ENCODE measurements around the gene PKMYT1. TPM values are rescaled to one million over a fixed set of nuclear protein-coding genes. Genes with fewer than 3 reads are reported as not detected.
A peak's percentile ranks its signal among the peaks of the same experiment; 100 is the strongest.

The PKMYT1 gene
- total and polyA plus RNA-seq, 2 donors (not counting 1 experiment from before 2014, with no cell fraction given): 1.2 to 2.7 TPM

DNA sequence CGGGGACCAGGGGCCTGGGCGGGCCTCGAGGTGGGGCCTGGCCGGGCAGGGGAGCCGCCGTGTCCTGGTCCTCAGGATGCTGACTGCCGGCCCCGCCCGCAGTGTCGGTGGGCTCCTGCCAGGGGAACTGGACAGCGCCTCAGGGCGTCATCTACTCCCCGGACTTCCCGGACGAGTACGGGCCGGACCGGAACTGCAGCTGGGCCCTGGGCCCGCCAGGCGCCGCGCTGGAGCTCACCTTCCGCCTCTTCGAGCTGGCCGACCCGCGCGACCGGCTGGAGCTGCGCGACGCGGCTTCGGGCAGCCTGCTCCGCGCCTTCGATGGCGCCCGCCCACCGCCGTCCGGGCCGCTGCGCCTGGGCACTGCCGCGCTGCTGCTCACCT, 13.4 kb downstream of the PKMYT1 start:
- Histone ChIP-seq H3K4me2 (ENCODE audit: extremely low read depth, insufficient read depth, low read length) (no peak overlapping the region), H3K4me3 (replicated peaks in 1 of 4; ENCODE audit: control extremely low read depth in 1 of 4, insufficient read depth in 1 of 4, low read depth in 3 of 4, low read length in 4 of 4) (no peak overlapping the region), H3K79me2 (ENCODE audit: control insufficient read depth, insufficient read depth, low read length) (no peaks in the 10 kb centered on the region), H2AFZ (ENCODE audit: low read length) (no peak overlapping the region), H3K36me3 (ENCODE audit: control insufficient read depth, insufficient read depth, low read length) (no peaks in the 10 kb centered on the region), H3K27me3 (ENCODE audit: control insufficient read depth, insufficient read depth, low read length) (peaks cover 51% of the 10 kb centered on the region), H3K4me1 (ENCODE audit: control insufficient read depth, extremely low read depth, insufficient read depth, low read length) (peaks cover 2% of the 10 kb centered on the region), H4K20me1 (ENCODE audit: control insufficient read depth, extremely low read depth, insufficient read depth, low read length) (no peaks in the 10 kb centered on the region), H3K27ac (ENCODE audit: insufficient read depth, low read length) (no peak overlapping the region), H3K9ac (ENCODE audit: insufficient read depth, low read length) (no peak overlapping the region), H3K9me3 (ENCODE audit: control insufficient read depth, insufficient read depth, low read depth, low read length) (no peaks in the 10 kb centered on the region)
- DNase-seq (ENCODE audit: low read depth in 2 of 2): no peak
- peak; percentile 88 for TF ChIP-seq EZH2 (IDR thresholded peaks at IDR 0.05; ENCODE audit: low read length, missing control alignments)
- TF ChIP-seq, protein P1, sequence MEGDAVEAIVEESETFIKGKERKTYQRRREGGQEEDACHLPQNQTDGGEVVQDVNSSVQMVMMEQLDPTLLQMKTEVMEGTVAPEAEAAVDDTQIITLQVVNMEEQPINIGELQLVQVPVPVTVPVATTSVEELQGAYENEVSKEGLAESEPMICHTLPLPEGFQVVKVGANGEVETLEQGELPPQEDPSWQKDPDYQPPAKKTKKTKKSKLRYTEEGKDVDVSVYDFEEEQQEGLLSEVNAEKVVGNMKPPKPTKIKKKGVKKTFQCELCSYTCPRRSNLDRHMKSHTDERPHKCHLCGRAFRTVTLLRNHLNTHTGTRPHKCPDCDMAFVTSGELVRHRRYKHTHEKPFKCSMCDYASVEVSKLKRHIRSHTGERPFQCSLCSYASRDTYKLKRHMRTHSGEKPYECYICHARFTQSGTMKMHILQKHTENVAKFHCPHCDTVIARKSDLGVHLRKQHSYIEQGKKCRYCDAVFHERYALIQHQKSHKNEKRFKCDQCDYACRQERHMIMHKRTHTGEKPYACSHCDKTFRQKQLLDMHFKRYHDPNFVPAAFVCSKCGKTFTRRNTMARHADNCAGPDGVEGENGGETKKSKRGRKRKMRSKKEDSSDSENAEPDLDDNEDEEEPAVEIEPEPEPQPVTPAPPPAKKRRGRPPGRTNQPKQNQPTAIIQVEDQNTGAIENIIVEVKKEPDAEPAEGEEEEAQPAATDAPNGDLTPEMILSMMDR (conservative IDR thresholded peaks at IDR 0.05 in 1 of 2, IDR thresholded peaks at IDR 0.05 in 1 of 2; ENCODE audit: low read depth in 1 of 2, low read length in 2 of 2): no peak

DNA sequence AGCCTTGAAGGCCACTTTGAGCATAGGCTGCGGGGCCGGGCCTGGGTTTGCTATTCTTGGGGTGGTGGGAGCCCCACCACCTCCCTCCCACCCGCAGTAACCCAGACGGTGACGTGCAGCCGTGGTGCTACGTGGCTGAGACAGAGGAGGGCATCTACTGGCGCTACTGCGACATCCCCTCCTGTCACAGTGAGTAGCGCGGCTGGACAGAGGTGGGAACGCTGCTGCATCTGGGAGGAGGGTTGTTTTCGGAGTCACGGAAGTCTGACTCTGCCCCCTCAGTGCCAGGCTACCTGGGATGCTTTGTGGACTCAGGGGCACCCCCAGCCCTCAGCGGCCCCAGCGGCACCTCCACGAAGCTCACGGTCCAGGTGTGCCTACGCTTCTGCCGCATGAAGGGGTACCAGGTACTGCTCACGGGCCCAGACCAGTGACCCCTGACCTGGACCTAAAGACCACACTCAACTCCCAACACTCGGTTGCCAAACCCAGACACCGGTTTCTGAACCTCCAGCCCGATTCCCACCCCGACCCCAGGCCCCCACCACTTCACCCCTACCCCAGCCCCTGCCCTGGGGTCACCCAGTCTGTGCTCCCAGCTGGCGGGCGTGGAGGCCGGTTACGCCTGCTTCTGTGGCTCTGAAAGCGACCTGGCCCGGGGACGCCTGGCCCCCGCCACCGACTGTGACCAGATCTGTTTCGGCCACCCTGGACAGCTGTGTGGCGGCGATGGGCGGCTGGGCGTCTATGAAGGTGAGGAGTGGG, 14.0 kb downstream of the PKMYT1 start:
- H3K27me3 ChIP-seq (ENCODE audit: control insufficient read depth, insufficient read depth, low read length): peaks cover 51% of the 10 kb centered on the region
- H3K9ac ChIP-seq (ENCODE audit: insufficient read depth, low read length): no peak overlapping the region
- H3K9me3 ChIP-seq (ENCODE audit: control insufficient read depth, insufficient read depth, low read depth, low read length): no peaks in the 10 kb centered on the region

DNA sequence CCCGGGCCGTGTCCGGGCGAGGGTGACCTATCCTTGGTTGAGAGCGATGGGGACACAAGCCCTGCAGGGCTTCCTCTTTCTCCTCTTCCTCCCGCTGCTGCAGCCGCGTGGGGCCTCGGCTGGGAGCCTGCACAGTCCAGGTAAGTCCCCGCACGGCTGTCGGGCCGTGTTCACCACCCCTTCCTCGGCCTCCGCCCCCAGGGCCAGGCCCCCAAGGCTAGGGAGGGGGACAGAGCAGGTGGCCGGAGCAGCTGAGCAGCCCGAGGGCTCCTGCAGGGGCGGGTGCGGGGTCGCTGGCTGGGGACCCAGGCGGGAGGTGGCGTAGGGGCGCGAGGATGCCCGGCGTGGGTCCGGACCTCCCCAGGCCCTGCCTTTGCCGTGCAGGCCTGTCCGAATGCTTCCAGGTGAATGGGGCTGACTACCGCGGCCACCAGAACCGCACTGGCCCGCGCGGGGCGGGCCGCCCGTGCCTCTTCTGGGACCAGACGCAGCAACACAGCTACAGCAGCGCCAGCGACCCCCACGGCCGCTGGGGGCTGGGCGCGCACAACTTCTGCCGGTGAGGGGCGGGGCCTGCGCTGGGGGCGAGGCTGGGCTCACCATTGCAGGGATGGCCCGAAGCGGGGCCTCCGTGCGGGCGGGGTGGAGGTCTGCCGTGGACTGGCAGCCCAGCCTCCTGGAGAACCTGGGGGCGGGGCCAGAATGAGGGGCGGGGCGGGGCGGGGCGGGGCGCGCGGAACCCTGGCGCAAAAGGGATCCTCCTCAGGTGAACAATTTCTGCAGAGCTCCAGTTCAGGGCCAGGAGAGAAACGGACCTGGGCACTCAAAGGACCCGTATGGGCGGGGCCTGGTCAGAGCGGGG, 15.5 kb downstream of the PKMYT1 start:
- no peaks in the 10 kb centered on the region for H3K36me3 ChIP-seq (ENCODE audit: control insufficient read depth, insufficient read depth, low read length)
- H3K4me3 ChIP-seq (replicated peaks in 1 of 4; ENCODE audit: control extremely low read depth in 1 of 4, insufficient read depth in 1 of 4, low read depth in 3 of 4, low read length in 4 of 4): no peak overlapping the region
- no peaks in the 10 kb centered on the region for H3K79me2 ChIP-seq (ENCODE audit: control insufficient read depth, insufficient read depth, low read length)
- H3K4me1 ChIP-seq (ENCODE audit: control insufficient read depth, extremely low read depth, insufficient read depth, low read length): peaks cover 2% of the 10 kb centered on the region
- TF ChIP-seq, protein P1 (conservative IDR thresholded peaks at IDR 0.05 in 1 of 2, IDR thresholded peaks at IDR 0.05 in 1 of 2; ENCODE audit: low read depth in 1 of 2, low read length in 2 of 2): no peak
- peak; percentile 94 for TF ChIP-seq EZH2 (IDR thresholded peaks at IDR 0.05; ENCODE audit: low read length, missing control alignments)
- no peak overlapping the region for H3K4me2 ChIP-seq (ENCODE audit: extremely low read depth, insufficient read depth, low read length)
- H3K27me3 ChIP-seq (ENCODE audit: control insufficient read depth, insufficient read depth, low read length): peaks cover 51% of the 10 kb centered on the region
- no peaks in the 10 kb centered on the region for H4K20me1 ChIP-seq (ENCODE audit: control insufficient read depth, extremely low read depth, insufficient read depth, low read length)
- no peak for DNase-seq (ENCODE audit: low read depth in 2 of 2)
- no peak overlapping the region for H3K27ac ChIP-seq (ENCODE audit: insufficient read depth, low read length)
- no peak overlapping the region for H2AFZ ChIP-seq (ENCODE audit: low read length)
- no peak overlapping the region for H3K9ac ChIP-seq (ENCODE audit: insufficient read depth, low read length)
- no peaks in the 10 kb centered on the region for H3K9me3 ChIP-seq (ENCODE audit: control insufficient read depth, insufficient read depth, low read depth, low read length)

More for the DNA sequence above, 14.0 kb downstream of the PKMYT1 start:
- H3K4me3 ChIP-seq (replicated peaks in 1 of 4; ENCODE audit: control extremely low read depth in 1 of 4, insufficient read depth in 1 of 4, low read depth in 3 of 4, low read length in 4 of 4): no peak overlapping the region
- no peak overlapping the region for H3K4me2 ChIP-seq (ENCODE audit: extremely low read depth, insufficient read depth, low read length)
- H3K4me1 ChIP-seq (ENCODE audit: control insufficient read depth, extremely low read depth, insufficient read depth, low read length): peaks cover 2% of the 10 kb centered on the region
- TF ChIP-seq EZH2 (IDR thresholded peaks at IDR 0.05; ENCODE audit: low read length, missing control alignments): peak; percentile 63
- TF ChIP-seq, protein P1 (conservative IDR thresholded peaks at IDR 0.05 in 1 of 2, IDR thresholded peaks at IDR 0.05 in 1 of 2; ENCODE audit: low read depth in 1 of 2, low read length in 2 of 2): no peak
- H3K36me3 ChIP-seq (ENCODE audit: control insufficient read depth, insufficient read depth, low read length): no peaks in the 10 kb centered on the region
- no peaks in the 10 kb centered on the region for H4K20me1 ChIP-seq (ENCODE audit: control insufficient read depth, extremely low read depth, insufficient read depth, low read length)
- H3K79me2 ChIP-seq (ENCODE audit: control insufficient read depth, insufficient read depth, low read length): no peaks in the 10 kb centered on the region
- H3K27ac ChIP-seq (ENCODE audit: insufficient read depth, low read length): no peak overlapping the region
- H2AFZ ChIP-seq (ENCODE audit: low read length): no peak overlapping the region
- no peak for DNase-seq (ENCODE audit: low read depth in 2 of 2)
